Stimulated activated CD8-positive, alpha-beta memory T cell treated with anti-CD3 and anti-CD28 coated beads, Interleukin-4, amount 100 ng/mL, for 24 hours (primary cell): ENCODE measurements around the gene CARD19.
"Not testable (repeated sequence)": the region's sequence is repeated elsewhere in the genome, so short reads cannot be mapped to it uniquely, and the experiment has no call there.

Source experiments
- DNase-seq: peaks from one replicate; pipeline ENCODE4 v3.0.0-alpha.2; 2020; ENCODE audit warnings: low read depth

CARD19 gene

GRCh38 chr9:93088656-93089015 lies 7.4 kb upstream of the CARD19 start:
- no peak for DNase-seq

- DNase-seq = no peak
Observed at GRCh38 chr9:93089024-93089423, 7.0 kb upstream of the CARD19 start.

- DNase-seq = no peak
Observed at GRCh38 chr9:93089481-93089991, 6.5 kb upstream of the CARD19 start.

- no peak for DNase-seq
Observed at GRCh38 chr9:93090091-93090655, 5.8 kb upstream of the CARD19 start.

- DNase-seq = no peak
Observed at GRCh38 chr9:93091056-93091452, 5.0 kb upstream of the CARD19 start.

GRCh38 chr9:93091453-93092081 lies 4.5 kb upstream of the CARD19 start:
- peak; percentile 41 for DNase-seq

GRCh38 chr9:93092251-93092991 lies 3.6 kb upstream of the CARD19 start:
- no peak for DNase-seq

- DNase-seq = no peak
Observed at GRCh38 chr9:93093127-93093876, 2.7 kb upstream of the CARD19 start.

- no peak for DNase-seq
Observed at GRCh38 chr9:93093877-93094657, 1.9 kb upstream of the CARD19 start.

GRCh38 chr9:93094658-93095204 lies 1.3 kb upstream of the CARD19 start:
- no peak for DNase-seq

GRCh38 chr9:93095205-93096130 lies 549 bp upstream of the CARD19 start:
- peak; percentile 100 for DNase-seq

GRCh38 chr9:93096811-93097382 lies 880 bp downstream of the CARD19 start:
- no peak for DNase-seq

- no peak for DNase-seq
Observed at GRCh38 chr9:93097511-93098201, 1.6 kb downstream of the CARD19 start.

- peak; percentile 57 for DNase-seq
Observed at GRCh38 chr9:93098236-93098946, 2.4 kb downstream of the CARD19 start.

GRCh38 chr9:93099551-93100275 lies 3.7 kb downstream of the CARD19 start:
- no peak for DNase-seq

- no peak for DNase-seq
Observed at GRCh38 chr9:93100276-93100636, 4.2 kb downstream of the CARD19 start.

GRCh38 chr9:93101086-93101485 lies 5.1 kb downstream of the CARD19 start:
- DNase-seq = not testable (repeated sequence)

GRCh38 chr9:93105620-93106019 lies 9.6 kb downstream of the CARD19 start:
- no peak for DNase-seq
